Thyroid gland (tissue), 4 donors: ENCODE measurements around the gene KDR.

Experiments used
- CTCF ChIP-seq, 6 experiments: fragments of 200-600 bp in 3 of 6; fragments of 450-650 bp in 3 of 6; sonication (generic) in 3 of 6; IDR thresholded peaks; one replicate each; pipeline ENCODE4 v1.5.1; 2016 to 2019; ENCODE audit warnings: antibody characterized with exemption in 6 of 6, mild to moderate bottlenecking in 2 of 6, inconsistent platforms in 1 of 6, moderate library complexity in 1 of 6
- POLR2A ChIP-seq, 2 donors: fragments of 450-650 bp; IDR thresholded peaks; one replicate each; pipeline ENCODE4 v1.6.1; 2017; ENCODE audit warnings: antibody characterized with exemption in 2 of 2, mild to moderate bottlenecking in 2 of 2, moderate library complexity in 1 of 2

- TF ChIP-seq CTCF (IDR thresholded peaks at IDR 0.05) = no peak
- no peak for TF ChIP-seq POLR2A (IDR thresholded peaks at IDR 0.05)
Observed at GRCh38 chr4:55075823-55076716, 49.3 kb downstream of the KDR start.
